GM21390 (cell line): ENCODE data around the gene ELL2.
"Not testable (repeated sequence)": the region's sequence is repeated elsewhere in the genome, so short reads cannot be mapped to it uniquely, and the experiment has no call there.

Experiments used
- ATAC-seq: cut with Tn5 transposase; IDR thresholded peaks from one replicate; pipeline ENCODE4 v1.9.1; 2021; ENCODE audit not compliant: unreplicated experiment

The ELL2 gene

DNA sequence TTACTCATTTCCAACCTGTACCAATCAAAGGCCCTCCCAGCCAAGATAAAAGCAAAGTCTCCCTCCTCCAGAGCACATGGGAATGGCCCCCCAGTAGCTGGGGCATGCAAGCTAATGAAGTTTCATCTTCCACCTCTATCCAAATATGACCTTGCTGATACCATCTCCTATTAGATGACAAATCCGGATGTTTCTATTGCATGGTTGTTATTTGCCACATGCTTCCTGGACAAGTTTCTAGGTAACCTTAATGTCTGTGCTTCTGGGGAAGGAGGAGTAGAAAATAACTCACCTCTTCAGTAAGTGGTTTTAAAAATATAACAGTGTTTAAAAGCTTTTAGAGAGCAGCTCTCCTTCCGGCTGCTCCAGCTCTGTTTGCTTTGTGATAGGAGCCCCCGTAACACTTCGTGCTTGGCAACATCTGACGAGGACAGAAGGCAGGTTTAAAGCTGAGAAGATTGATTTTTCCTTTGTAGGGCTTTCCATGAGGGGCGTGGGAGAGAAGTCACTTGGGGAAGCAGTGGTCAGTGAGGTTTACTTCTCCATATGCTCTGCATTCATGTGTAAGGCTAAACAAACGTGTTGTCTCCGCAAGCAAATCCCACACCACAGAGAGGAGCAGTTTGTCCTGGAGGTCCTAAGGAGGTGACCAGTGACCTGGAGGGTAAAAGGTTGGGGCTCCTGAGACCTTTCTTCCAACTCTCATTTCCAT lies 98.8 kb downstream of the ELL2 start:
- ATAC-seq = no peak

DNA sequence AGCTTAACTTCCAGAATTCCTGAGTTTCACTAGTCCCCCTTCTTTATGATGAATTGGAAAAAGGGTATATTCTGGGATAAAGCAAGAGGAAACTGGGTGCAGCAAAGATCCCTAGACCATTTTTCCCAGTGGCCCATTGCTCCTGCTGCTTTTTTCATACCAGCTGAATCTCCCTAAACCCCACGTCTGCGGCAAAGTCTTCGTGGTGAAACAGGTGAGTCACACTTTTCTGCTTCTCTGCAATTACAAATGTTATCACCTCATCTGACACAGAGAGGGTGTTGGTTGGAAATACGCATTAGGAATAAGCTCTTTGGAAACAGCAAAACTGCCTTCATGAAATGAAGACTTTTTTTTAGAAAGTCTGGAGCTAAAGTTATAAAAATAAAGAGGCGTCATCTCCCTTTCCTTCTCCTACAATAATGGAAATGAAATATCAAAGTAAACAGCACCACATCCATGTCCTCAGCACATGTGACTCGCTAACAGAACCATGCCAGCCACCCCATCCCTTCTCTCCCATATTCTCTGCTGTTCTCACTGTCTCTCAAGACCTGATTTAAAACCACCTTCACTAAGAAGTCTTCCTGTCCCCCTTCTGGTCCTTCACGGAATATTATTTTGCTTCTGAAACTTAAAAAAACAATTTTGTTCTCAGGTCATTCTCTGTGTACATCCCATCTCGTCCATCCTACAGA lies 99.6 kb downstream of the ELL2 start:
- ATAC-seq = no peak

DNA sequence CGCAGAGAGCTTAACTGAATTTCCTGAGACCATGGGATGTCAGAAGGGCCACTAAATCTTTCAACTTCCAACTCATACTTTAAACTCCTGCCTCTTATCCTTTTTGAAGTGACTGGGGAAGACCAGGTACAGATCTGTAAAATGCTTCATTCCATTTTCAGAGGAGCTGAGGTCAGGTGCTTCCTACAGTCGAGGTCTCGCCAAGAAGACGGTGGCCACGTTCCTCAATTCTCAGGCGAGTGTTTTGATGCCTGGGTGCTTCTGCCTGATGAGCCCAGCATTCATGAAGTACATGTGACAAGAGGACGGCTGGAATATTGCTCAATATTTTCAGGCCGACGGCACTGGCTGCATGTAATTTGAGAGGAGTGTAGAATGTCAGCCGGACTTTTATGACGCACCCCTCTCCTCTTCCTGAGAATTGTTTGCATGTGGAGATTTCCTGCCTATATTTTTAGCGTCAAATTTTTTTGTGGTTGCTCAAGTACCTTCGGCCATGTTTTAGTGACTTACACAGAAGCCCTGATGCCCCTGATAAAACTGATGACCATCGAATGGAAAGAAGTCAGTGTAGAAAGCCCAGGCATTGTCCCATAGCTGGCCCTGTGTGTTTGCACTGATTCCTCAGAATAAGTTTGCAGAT lies 100.3 kb downstream of the ELL2 start:
- no peak for ATAC-seq

DNA sequence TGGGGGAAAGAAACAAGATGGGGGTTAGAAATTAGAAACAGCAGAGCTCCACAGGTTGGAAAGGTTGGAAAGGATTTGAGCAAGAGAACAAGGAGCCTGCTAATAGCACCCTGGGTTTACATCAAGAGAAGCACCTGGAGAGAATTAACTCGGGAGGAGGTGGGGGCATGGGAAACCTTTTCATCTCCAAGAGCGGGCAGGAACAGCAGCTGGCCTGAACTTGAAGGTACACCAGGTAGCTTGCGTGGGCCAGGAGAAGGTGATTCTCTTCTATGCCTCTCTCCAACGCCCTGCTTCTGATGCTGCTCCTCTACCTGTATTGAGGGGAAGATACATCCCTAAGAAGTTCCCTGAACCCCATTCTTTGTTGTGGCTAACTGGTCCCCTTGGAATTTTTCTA lies 102.0 kb downstream of the ELL2 start:
- ATAC-seq = no peak

DNA sequence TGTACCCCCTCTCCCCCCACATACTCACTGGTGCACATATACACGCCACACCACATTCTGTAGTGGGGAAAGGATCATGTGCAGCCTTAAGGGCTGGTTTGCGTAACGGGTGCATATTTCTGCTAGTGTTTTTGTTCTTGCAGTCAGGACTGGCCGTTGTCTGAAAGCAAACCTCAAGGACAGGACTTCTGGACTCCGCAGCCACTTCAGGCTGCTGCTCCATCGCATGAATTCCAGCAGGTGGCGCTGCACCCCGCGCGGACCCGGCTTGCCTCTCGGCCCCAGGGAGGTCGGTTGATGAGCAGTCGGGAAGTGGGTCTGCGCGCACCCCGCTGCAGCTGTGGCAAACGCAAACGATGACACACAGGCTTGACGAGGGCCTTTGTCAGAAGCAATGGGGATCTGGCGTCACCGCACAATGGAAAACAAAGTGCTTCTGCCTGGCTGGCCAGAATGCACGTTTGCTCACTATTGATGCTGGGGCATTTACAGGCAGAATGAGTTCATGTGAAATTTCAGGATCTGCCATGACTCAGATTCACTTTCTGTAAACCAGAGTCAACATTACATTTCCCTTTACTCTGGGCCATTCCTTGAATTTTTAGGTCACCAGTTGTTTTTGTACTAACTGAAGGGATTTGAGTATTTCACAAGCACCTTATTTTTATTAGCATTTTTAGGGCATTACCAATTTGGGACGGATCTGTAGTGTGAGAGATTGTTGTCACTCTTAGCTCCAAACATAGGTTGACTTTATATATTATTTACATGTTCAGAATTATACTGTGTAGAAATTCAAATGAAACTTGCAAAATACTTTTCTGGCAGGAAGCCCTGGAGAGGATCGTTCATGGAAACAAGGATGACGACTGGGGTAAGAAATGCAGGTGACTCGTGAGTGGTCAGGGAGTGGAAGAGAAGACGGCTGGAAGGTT lies 102.7 kb downstream of the ELL2 start:
- peak; percentile 81 for ATAC-seq

DNA sequence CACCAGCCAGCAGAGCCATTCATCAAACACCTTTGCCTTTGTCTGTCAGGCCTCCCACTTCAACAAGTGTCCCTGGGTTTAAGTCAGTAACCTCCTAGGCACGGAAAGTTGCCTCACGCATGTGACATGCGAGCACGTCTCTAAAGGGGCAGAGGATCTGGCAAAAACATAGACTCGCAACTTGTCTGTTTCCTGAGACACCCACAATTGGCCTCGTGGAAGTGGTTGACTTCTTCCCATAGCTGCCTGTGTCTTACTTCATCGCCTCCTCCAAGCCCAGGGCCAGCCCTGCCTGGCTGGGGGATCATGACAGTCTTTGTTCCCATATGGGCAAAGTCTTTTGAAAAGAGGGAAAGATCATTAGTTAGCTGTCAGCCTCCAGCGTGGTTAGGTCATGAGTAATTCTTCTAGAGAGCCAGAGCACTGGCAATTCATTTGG lies 103.6 kb downstream of the ELL2 start:
- no peak for ATAC-seq

DNA sequence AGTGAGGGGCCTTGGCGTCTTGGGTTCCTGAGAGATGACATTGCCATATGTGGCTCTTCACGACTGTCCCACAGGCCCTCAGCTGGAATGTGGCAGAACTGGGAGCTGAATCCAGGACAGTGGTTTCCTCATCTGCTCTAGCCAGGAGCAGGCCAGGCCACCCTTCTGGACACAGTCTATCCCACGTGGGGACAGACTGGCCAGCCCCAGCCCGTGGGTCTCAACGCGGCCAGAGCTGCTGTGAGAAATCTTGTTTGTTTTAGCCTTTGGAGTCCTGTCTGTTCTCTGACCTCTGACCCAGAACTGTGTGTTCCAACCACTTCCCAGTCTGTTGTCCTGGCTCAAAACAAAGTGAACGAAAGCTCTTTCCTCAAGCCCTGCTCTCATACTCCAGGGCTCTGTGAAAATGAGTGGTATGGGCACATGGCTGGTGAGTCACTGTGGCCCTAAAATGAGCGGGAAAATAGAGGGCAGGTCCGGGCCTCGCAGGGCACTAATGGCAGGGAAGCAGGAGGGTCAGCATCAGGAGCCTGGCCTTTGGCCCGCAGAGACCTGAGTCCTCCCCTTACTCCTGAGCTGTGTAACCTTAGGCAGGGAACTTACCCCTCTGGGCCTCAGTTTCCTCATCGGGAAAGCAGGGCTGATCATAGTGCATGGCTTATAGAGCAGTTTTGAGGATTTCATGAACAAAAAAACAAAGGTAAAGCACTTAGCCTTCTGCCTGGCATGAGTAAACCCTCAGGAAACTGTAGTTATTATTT lies 104.3 kb downstream of the ELL2 start:
- ATAC-seq = no peak

DNA sequence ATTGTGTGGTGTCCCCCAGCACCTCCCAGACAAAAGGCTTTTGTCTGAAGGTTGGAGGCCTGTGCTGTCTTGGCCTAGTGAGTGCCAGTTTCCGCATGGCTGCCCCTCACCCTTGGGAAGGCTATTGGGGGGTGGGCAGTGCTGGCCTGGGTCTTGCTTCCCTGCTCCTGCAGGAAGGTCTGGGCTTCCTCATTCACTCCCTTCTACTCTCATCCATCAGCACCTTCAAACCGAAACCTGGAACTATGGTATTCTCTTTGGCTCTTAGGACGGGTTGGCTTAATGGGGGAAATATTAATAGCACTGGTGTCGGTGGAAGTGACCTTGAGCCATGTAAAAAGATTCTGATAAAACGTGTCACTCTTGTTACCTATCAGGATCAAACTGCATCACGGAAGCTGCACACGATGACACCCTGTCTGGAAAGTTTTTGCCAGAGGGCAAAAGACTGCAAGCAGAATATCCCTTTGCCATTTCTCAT lies 105.1 kb downstream of the ELL2 start:
- no peak for ATAC-seq

DNA sequence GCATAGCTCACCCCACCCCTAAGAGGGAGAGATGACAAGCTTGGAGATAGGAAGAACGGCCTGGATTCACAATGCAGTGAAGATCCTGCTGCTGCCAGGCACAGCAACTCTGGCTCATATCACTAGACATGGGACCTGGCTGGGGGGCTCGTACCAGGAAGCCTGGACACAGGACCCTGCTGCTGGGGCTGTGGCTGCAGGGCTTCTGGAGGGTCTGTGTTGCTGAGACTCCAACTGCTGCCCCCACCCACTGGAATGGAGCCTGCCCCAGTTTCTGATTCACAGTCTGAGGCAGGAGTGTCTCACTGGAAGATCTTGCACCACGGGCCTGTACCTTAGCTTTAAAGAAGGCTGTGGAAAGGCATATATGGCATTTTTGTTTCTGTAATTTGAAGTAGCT lies 108.2 kb downstream of the ELL2 start:
- ATAC-seq = no peak

DNA sequence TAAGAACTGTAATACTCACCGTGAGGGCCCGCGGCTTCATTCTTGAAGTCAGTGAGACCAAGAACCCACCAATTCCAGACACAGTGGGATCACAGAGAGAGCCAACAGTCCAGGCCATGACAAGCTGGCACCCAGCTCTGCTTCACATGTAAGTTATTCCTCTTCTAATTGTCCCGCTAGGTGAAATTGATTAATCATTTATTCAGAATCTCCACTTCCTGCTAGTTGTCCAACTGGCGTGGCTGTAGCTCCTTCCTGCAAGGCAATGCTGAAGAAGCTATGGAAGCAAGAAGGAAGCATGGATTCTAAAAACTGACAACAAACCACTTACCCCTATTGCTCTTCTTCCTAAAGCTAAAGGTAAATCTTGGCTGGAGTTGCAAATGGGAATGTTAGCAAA lies 109.1 kb downstream of the ELL2 start:
- ATAC-seq = no peak

DNA sequence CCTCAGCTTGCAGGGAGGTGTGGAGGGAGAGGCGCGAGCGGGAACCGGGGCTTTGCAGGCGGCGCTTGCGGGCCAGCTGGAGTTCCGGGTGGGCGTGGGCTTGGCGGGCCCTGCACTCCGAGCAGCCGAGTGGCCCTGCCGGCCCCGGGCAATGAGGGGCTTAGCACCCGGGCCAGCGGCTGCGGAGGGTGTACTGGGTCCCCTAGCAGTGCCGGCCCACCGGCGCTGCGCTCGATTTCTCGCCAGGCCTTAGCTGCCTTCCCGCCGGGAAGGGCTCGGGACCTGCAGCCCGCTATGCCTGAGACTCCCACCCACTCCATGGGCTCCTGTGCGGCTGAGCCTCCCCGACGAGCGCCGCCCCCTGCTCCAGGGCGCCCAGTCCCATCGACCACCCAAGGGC lies 110.5 kb downstream of the ELL2 start:
- ATAC-seq = not testable (repeated sequence)

DNA sequence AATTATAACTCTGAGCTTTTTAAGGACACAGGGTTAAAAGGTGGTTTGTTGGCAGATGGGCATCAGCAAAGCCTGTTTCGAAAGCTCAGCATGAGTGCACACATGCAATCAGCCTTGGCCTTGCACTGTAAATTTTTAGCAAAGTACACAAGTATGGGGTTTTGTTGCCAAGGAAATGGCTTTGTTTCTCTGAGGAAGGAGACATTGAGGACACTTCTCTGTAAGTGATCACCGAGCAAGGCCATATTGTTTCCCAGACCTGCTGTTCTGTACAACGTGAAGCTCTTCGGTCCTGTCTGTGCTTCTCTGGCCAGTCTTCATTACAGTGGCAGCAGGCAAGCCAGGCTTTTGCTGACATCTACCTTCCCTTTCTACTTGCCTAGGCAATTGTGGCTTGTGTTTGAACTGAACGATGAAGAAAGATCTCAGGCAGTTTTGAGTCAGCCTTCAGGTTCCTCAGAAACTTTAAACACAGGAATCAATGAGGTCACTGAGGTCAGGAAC lies 111.2 kb downstream of the ELL2 start:
- ATAC-seq = no peak

DNA sequence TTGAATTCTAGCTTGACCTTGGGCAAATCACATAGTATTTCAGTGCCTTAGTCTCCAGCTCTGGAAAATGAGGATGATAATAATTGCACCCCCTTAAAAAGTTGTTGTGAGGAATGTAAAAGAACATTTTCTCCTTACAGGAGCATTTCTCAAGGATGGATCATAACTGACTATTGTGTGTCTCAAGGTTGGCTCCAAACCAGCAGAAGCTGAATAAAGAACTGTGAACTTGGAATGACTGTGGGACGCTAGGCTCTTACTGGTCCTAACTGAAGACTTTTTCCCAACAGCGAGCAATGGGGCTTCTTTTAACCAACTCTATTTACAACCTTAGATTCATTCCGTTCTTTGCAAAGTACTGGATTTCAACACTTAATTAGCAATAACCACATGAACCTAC lies 113.0 kb downstream of the ELL2 start:
- no peak for ATAC-seq

DNA sequence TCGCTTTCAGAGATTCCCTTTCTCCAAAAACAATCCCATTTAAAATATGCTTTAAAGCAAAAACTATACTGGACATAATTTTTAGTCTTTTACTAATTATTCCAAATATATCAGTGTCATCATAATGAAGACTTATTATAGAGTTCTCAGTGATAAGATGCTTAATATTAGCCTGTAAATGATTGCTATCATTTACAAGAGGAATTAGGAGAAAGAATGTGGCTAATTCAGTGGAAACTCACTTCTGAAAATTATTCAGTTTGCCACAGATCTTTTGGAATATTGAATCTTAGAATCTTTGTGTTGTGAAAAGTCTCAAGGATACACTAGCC lies 114.4 kb downstream of the ELL2 start:
- no peak for ATAC-seq

DNA sequence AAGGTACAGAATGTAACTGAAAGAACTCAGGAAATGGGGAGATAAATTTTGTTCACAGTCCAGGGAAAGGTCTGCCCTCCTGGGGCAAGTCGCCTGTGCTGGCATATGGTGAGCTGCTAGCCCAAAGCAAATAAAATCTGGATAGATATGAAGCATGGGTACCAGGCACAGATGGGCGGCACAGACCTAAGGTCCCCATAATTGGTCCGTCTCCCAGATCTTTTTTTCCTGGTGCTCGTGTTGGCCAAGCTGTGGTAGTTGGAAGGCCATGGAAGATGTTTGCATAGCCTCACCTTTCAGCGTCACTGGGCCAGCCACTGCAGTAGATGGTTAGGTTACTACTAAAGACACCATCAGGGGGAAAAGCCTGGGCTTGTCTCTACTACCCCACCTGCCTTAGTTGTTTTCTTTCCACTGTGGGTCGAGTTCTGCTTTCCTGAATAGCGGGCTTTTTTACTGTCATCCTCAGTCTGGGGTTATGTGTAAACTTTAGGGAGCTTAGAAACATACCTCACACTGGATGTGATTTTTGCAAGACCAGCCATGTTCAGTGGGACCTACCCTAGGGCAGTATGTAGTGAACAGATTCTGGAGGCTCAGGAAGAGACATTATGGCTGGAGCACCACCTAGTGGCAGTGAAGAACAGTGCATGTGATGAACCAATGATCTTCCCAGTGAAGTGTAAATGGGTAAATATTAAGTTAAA lies 114.9 kb downstream of the ELL2 start:
- ATAC-seq = peak; percentile 61

DNA sequence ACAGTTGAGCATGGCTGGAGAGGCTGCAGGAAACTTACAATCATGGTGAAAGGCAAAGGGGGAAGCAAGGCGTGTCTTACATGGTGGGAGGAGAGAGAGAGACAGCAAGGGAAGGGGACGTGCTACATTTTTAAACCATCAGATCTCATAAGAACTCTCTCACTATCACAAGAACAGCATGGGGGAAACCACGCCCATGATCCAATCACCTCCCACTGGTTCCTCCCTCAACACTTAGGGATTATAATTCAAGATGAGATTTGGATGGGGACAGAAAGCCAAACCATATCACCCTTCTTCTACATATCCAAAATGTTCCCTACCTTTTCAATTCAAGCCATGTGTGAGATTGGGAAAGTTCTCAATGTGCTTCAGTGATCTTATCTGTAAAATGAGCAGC lies 116.3 kb downstream of the ELL2 start:
- ATAC-seq = no peak

DNA sequence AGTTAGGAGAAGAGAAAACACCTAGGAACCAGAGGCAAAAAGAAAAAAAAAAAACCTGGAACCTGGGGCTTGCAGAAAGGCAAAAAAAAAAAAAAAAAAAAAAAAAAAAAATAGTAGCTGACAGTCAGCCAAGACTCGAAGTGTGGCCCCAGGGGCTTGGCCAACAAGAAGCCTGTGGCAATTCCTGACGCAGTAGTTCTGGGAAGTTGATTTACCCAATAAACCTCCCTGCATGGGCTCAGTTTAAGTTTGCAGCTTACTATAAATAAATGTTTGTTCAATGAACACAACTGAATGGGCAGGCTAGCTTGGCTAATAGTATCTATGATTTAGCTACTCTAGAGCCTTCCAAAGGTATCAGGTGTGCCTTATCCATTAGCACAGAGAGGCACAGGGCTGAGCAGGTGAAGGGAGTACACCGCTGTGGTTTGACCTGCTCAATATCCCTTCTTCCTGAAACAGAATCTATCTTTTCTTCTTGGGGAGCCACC lies 117.9 kb downstream of the ELL2 start:
- no peak for ATAC-seq

DNA sequence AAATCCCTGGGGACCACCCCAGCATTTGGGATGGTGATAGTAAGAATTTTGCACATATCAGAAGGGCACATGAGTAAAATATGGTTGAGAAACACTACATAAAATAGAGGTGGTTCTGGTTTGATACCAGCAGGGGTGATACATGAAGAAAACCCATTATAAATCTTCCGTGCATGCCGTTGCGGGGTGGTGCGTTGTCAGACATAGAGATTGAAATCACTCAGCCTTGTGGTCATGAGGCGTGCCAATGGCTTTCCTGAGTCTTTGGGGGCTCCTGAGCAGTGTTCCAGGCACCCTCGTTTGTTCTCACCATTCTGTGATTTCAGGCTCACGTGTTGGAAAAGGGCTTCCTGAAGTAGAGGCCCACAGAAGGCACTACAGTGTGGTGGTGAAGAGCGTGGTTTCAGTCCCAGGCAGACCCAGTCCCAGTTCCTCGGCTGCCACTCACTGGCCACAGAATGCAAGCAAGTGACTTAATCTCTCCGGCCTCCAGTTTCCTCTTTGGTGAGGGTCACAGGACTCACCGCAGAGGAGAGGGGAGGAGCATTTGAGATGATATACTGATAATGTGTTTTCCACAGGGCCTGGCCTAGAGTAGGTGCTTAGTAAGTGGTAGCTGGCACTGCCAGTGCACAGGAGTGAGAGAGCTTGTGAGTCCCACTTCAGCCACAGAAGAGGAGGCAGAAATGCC lies 118.7 kb downstream of the ELL2 start:
- peak; percentile 92 for ATAC-seq
